ENCODE results near the gene UMODL1. TPM values are rescaled to one million over a fixed set of nuclear protein-coding genes. Genes with fewer than 3 reads are reported as not detected.

Gene UMODL1
- total and polyA plus RNA-seq, 10 donors, result 0.02 to 0.85 (median 0.09) TPM; not detected in 3

- intact Hi-C loops (cut with DNase I; ENCODE audit: low total_unique reads), result no loop called here
- Histone ChIP-seq H3K4me1 (peaks cover 0 to 20% (median 9%) of the 10 kb centered on the region in 6 donors), H3K9me3 (no peaks in the 10 kb centered on the region), H3K4me3 (no peak overlapping the region), H3K36me3 (no peaks in the 10 kb centered on the region), H3K27ac (no peak overlapping the region), H3K27me3 (replicated peaks in 1 of 7) (peaks cover 0 to 11% (median 0%) of the 10 kb centered on the region in 7 donors)
- 53 to 66% (median 55%) methylated on average over 7 of the region's 7 CpGs for WGBS, 5 donors
- DNase-seq, result peak; percentile 89
- TF ChIP-seq POLR2AphosphoS5 (IDR thresholded peaks at IDR 0.05) (peak in 2 of 3 donors; percentile 16 to 68), CTCF (IDR thresholded peaks at IDR 0.05 in 8 of 11, conservative IDR thresholded peaks at IDR 0.05 in 3 of 11) (peak; percentile 35 to 80 (median 73)), POLR2A (IDR thresholded peaks at IDR 0.05) (no peak)
These were observed 93.1 kb downstream of the UMODL1 start for GRCh38 chr21:42164064-42164789.

- Histone ChIP-seq H3K36me3 (no peaks in the 10 kb centered on the region), H3K4me1 (peaks cover 0 to 20% (median 9%) of the 10 kb centered on the region in 6 donors), H3K9me3 (no peaks in the 10 kb centered on the region), H3K4me3 (no peak overlapping the region), H3K27ac (no peak overlapping the region), H3K27me3 (replicated peaks in 1 of 7) (peaks cover 0 to 5% (median 0%) of the 10 kb centered on the region in 7 donors)
- no peak for DNase-seq
- 62 to 72% (median 65%) methylated on average over 4 of the region's 4 CpGs for WGBS, 5 donors
- intact Hi-C loops (cut with DNase I; ENCODE audit: low total_unique reads), result no loop called here
- no peak for TF ChIP-seq CTCF (IDR thresholded peaks at IDR 0.05 in 8 of 11, conservative IDR thresholded peaks at IDR 0.05 in 3 of 11)
- TF ChIP-seq POLR2AphosphoS5 (IDR thresholded peaks at IDR 0.05), result no peak
- TF ChIP-seq POLR2A (IDR thresholded peaks at IDR 0.05), result no peak
These were observed 93.7 kb downstream of the UMODL1 start for GRCh38 chr21:42164818-42165217.

GRCh38 chr21:42165901-42166300 lies 94.8 kb downstream of the UMODL1 start:
- peaks cover 0 to 18% (median 9%) of the 10 kb centered on the region in 6 donors for H3K4me1 ChIP-seq

More at GRCh38 chr21:42165901-42166300, 94.8 kb downstream of the UMODL1 start:
- H3K36me3 ChIP-seq, result no peaks in the 10 kb centered on the region
- 88 to 94% (median 94%) methylated on average over 18 of the region's 18 CpGs for WGBS, 5 donors
- H3K27ac ChIP-seq, result no peak overlapping the region
- no peak for TF ChIP-seq CTCF (IDR thresholded peaks at IDR 0.05 in 8 of 11, conservative IDR thresholded peaks at IDR 0.05 in 3 of 11)
- TF ChIP-seq POLR2A (IDR thresholded peaks at IDR 0.05), result no peak
- no peak for TF ChIP-seq POLR2AphosphoS5 (IDR thresholded peaks at IDR 0.05)
- no peak overlapping the region for H3K4me3 ChIP-seq
- H3K9me3 ChIP-seq, result no peaks in the 10 kb centered on the region
- DNase-seq, result no peak
- intact Hi-C loops (cut with DNase I; ENCODE audit: low total_unique reads), result no loop called here
- H3K27me3 ChIP-seq (replicated peaks in 1 of 7), result no peaks in the 10 kb centered on the region
